SH-SY5Y (cell line): ENCODE results near the gene FRMD4A.

Experiments
- GATA2 ChIP-seq: IDR thresholded peaks from 2 replicates; pipeline ENCODE4 v1.6.1; 2011; ENCODE audit warnings: mild to moderate bottlenecking, low read depth, low read length
- GATA3 ChIP-seq: IDR thresholded peaks from 2 replicates; pipeline ENCODE4 v1.6.1; 2011; ENCODE audit warnings: low read depth, mild to moderate bottlenecking, low read length, moderate library complexity

DNA sequence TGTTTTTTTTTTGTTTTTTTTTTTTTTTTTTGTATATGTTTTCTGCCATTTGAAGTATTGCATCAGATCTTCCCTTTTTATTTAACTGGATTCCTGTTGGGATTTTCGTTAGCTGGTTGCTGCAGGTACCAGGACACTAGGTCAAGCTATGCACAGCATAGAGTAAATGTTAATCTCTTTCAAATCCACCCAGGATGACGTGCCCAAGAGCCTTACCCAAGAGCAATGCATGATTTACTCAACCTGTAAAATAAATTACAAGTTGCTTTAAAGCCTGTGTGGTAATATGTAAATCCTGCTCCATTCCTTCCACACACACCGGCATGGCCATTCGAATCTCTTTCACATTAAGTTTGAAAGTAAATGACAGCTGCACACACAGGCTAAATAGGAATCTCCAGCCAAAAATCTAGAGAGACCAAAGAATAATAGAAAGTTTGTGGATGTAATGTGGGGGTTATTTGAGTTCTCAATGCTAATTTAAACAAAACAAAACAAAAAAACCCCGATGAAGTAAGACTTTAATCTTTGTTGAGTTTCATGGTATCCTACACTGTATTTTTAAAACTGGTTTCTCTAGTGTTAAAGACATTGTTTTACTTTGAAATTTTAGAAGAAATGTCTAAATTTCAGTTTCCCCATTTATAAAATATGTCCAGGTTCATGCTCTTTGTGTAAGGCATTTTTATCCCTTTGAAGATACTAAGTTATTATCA is 167.9 kb downstream of the FRMD4A start:
- TF ChIP-seq GATA2 (no peak), GATA3 (no peak)
